ENCODE results near the gene CCNH.

DNA sequence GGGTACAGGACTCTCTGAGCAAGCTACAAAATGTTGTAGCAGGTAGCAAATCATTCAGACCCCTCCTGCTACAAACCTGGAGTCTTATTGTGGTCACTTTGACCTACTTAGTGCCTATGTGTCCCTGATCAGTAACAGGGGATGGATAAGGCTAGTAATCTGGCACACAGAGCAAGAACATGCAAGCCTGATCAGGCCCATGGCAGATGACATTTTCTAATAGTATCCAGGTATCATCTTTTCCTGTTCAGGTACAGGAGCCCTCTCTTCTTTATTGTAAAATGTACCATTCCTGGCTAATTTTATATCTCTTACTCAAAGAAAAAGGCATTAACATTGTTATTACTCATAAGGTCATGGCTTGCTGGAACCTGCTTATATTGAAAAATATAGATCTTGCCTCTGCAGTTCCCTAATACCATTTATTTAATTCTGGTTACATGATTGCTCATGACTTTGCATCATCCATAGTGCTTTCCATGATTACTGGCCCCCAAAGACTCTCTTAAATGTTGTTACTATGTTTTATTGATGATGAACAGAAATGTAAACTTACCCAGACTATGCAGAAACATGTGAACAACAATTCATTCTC lies 18.2 kb upstream of the CCNH start:
- TF ChIP-seq, protein P1, sequence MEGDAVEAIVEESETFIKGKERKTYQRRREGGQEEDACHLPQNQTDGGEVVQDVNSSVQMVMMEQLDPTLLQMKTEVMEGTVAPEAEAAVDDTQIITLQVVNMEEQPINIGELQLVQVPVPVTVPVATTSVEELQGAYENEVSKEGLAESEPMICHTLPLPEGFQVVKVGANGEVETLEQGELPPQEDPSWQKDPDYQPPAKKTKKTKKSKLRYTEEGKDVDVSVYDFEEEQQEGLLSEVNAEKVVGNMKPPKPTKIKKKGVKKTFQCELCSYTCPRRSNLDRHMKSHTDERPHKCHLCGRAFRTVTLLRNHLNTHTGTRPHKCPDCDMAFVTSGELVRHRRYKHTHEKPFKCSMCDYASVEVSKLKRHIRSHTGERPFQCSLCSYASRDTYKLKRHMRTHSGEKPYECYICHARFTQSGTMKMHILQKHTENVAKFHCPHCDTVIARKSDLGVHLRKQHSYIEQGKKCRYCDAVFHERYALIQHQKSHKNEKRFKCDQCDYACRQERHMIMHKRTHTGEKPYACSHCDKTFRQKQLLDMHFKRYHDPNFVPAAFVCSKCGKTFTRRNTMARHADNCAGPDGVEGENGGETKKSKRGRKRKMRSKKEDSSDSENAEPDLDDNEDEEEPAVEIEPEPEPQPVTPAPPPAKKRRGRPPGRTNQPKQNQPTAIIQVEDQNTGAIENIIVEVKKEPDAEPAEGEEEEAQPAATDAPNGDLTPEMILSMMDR (conservative IDR thresholded peaks at IDR 0.05) = no peak
- TF ChIP-seq ZFX (IDR thresholded peaks at IDR 0.05) = no peak
